ENCODE measurements around the gene RABL6. TPM values are rescaled to one million over a fixed set of nuclear protein-coding genes. Genes with fewer than 3 reads are reported as not detected.
"Not testable (repeated sequence)": the region's sequence is repeated elsewhere in the genome, so short reads cannot be mapped to it uniquely, and the experiment has no call there.

Gene RABL6
- total RNA-seq, 1 donor from 2014 or later, result 71.2 TPM

DNA sequence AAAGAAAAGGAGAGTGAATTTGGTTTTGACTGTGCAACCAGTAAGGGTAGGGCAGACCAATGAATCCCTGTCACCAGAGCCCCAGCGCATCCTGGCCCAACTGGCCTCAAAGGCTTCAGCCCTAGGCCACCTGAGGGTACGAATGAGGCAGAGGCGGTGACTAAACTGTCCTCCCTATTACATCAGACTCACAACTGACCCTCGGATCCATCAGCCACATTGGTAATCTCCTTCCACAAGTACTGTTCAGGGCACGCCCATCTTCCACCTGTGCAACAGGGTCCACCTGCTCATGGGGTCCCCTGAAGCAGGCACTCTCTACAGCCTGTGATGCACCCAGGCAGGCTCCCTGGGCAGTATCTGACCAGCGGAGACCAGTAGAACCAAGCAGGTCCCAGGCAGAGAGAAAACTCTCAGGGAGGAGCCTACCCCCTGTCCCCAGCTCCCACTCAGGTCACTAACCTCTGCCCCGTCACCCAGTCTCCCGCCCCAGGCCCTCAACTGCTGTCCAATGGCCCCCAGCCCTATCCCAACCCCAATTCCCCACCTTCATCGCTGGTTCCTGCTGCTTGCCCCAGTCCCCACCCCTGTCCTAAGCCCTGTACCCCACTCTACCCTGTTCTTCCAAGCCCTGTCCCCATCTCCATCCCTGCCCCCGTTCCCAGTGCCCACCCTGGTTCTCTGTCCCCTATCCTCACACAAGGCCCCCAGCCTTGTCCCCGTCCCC, 57.5 kb downstream of the RABL6 start:
- DNase-seq (ENCODE audit: low spot score), result no peak
- Mint-ChIP-seq H3K27ac (no peak overlapping the region), H3K9me3 (peaks cover 16% of the 10 kb centered on the region), H3K4me3 (peak overlapping the region; percentile 85), H3K27me3 (ENCODE audit: insufficient read depth, low read depth) (peaks cover 3% of the 10 kb centered on the region), H3K36me3 (peaks cover 25% of the 10 kb centered on the region), H3K4me1 (peaks cover 7% of the 10 kb centered on the region)
- Histone ChIP-seq H3F3A (ENCODE audit: low read depth) (peaks cover 4% of the 10 kb centered on the region), H3K27me3 (no peaks in the 10 kb centered on the region), H3K9me3 (ENCODE audit: low read depth) (peaks cover 7% of the 10 kb centered on the region), H2AFZ (replicated peaks) (no peak overlapping the region), H3K27ac (no peak overlapping the region), H3K79me2 (ENCODE audit: low read depth) (peaks cover 36% of the 10 kb centered on the region), H3K4me2 (peak overlapping the region; percentile 98), H3K36me3 (no peaks in the 10 kb centered on the region), H4K20me1 (ENCODE audit: low read depth) (peaks cover 35% of the 10 kb centered on the region), H3K4me3 (peak overlapping the region; percentile 89), H3K4me1 (peaks cover 10% of the 10 kb centered on the region), H3K9ac (peak overlapping the region; percentile 93)
- no peak for TF ChIP-seq EZH2 (IDR thresholded peaks at IDR 0.05)
- TF ChIP-seq, protein P1, sequence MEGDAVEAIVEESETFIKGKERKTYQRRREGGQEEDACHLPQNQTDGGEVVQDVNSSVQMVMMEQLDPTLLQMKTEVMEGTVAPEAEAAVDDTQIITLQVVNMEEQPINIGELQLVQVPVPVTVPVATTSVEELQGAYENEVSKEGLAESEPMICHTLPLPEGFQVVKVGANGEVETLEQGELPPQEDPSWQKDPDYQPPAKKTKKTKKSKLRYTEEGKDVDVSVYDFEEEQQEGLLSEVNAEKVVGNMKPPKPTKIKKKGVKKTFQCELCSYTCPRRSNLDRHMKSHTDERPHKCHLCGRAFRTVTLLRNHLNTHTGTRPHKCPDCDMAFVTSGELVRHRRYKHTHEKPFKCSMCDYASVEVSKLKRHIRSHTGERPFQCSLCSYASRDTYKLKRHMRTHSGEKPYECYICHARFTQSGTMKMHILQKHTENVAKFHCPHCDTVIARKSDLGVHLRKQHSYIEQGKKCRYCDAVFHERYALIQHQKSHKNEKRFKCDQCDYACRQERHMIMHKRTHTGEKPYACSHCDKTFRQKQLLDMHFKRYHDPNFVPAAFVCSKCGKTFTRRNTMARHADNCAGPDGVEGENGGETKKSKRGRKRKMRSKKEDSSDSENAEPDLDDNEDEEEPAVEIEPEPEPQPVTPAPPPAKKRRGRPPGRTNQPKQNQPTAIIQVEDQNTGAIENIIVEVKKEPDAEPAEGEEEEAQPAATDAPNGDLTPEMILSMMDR (IDR thresholded peaks at IDR 0.05), result no peak

DNA sequence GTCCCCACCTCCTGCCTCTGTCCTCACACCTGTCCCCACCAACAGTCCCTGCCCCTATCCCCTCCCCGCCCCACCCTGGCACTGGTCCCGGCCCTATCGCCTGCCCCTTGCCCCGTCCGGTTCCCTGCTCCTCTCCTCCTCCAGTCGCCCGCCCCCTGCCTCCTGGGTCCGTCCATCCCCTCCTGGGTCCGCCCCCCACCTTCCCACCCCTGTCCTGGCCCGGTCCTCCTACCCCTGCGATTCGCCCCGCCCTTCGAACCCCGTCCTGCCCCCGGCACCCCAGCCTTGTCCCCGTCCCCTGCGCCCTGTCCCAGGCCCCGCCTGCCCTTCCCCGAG, 58.0 kb downstream of the RABL6 start:
- Histone ChIP-seq H2AFZ (replicated peaks) (no peak overlapping the region), H3K9ac (peak overlapping the region; percentile 93), H3F3A (ENCODE audit: low read depth) (peaks cover 4% of the 10 kb centered on the region), H3K36me3 (no peaks in the 10 kb centered on the region), H4K20me1 (ENCODE audit: low read depth) (peaks cover 33% of the 10 kb centered on the region), H3K79me2 (ENCODE audit: low read depth) (peaks cover 36% of the 10 kb centered on the region), H3K4me1 (peaks cover 10% of the 10 kb centered on the region), H3K4me2 (peak overlapping the region; percentile 98), H3K9me3 (ENCODE audit: low read depth) (peaks cover 7% of the 10 kb centered on the region), H3K27ac (no peak overlapping the region), H3K4me3 (peak overlapping the region; percentile 89), H3K27me3 (no peaks in the 10 kb centered on the region)
- peaks cover 19% of the 10 kb centered on the region for H3K9me3 Mint-ChIP-seq
- DNase-seq (ENCODE audit: low spot score), result no peak
- H3K36me3 Mint-ChIP-seq, result peaks cover 25% of the 10 kb centered on the region
- H3K27me3 Mint-ChIP-seq (ENCODE audit: insufficient read depth, low read depth), result peaks cover 5% of the 10 kb centered on the region
- TF ChIP-seq EZH2phosphoT487 (IDR thresholded peaks at IDR 0.05) (no peak), EZH2 (IDR thresholded peaks at IDR 0.05) (no peak)
- TF ChIP-seq, protein P1 (IDR thresholded peaks at IDR 0.05), result no peak
- H3K27ac Mint-ChIP-seq, result no peak overlapping the region
- H3K4me1 Mint-ChIP-seq, result peaks cover 7% of the 10 kb centered on the region
- H3K4me3 Mint-ChIP-seq, result peak overlapping the region; percentile 85

DNA sequence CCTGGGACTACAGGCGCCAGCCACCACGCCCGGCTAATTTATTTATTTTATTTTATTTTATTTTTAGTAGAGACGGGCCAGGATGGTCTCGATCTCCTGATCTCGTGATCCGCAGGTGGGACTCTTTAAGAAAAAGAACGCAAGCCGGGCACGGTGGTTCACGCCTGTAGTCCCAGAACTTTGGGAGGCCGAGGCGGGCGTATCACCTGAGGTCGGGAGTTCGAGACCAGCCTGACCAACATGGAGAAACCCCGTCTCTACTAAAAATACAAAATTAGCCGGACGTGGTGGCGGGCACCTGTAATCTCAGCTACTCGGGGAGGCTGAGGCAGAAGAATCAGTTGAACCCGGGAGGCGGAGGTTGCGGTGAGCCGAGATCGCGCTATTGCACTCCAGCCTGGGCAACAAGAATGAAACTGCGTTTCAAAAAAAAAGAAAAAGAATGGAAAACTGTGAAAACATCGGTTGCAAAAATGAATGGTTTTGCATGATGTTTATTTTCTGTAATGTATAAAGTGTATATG, 59.2 kb downstream of the RABL6 start:
- H3K79me2 ChIP-seq (ENCODE audit: low read depth), result peaks cover 36% of the 10 kb centered on the region
- H3K4me3 ChIP-seq, result peak overlapping the region; percentile 89
- not testable (repeated sequence) for H3K36me3 ChIP-seq; H3K27me3 ChIP-seq; H3K27me3 Mint-ChIP-seq (ENCODE audit: insufficient read depth, low read depth); DNase-seq (ENCODE audit: low spot score); H3F3A ChIP-seq (ENCODE audit: low read depth); H3K4me1 Mint-ChIP-seq; H3K4me1 ChIP-seq; H3K27ac ChIP-seq; H3K9me3 ChIP-seq (ENCODE audit: low read depth); H2AFZ ChIP-seq (replicated peaks); H3K27ac Mint-ChIP-seq
- peak overlapping the region; percentile 55 for H3K9ac ChIP-seq
- peak overlapping the region; percentile 79 for H3K4me2 ChIP-seq
- peaks cover 30% of the 10 kb centered on the region for H4K20me1 ChIP-seq (ENCODE audit: low read depth)
- Mint-ChIP-seq H3K9me3 (peaks cover 29% of the 10 kb centered on the region), H3K4me3 (peak overlapping the region; percentile 82), H3K36me3 (peaks cover 24% of the 10 kb centered on the region)

DNA sequence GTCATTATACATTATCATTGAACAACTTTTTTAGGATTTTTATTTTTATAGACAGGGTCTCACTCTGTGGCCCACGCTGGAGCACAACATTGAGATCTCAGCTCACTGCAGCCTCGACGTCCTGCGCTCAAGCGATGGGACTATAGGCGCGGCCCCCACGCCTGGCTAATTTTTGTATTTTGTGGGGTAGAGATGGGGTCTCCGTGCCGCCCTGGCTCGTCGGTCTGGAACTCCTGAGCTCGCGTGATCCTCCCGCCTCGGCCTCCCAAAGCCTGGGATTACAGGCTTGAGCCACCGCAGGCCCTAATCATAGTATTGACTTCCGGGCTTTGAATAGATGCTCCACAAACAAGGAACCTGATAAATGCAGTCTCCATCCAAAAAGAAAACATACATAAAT, 59.7 kb downstream of the RABL6 start:
- peaks cover 7% of the 10 kb centered on the region for H3K9me3 ChIP-seq (ENCODE audit: low read depth)
- no peak overlapping the region for H3K4me2 ChIP-seq
- Mint-ChIP-seq H3K9me3 (peaks cover 33% of the 10 kb centered on the region), H3K27ac (no peak overlapping the region), H3K4me3 (peak overlapping the region; percentile 82), H3K27me3 (ENCODE audit: insufficient read depth, low read depth) (peaks cover 3% of the 10 kb centered on the region), H3K4me1 (peaks cover 7% of the 10 kb centered on the region), H3K36me3 (peaks cover 21% of the 10 kb centered on the region)
- H3K4me3 ChIP-seq, result no peak overlapping the region
- H3K79me2 ChIP-seq (ENCODE audit: low read depth), result peaks cover 36% of the 10 kb centered on the region
- H3K27ac ChIP-seq, result no peak overlapping the region
- no peak overlapping the region for H2AFZ ChIP-seq (replicated peaks)
- peaks cover 4% of the 10 kb centered on the region for H3F3A ChIP-seq (ENCODE audit: low read depth)
- H3K36me3 ChIP-seq, result no peaks in the 10 kb centered on the region
- no peak for DNase-seq (ENCODE audit: low spot score)
- peaks cover 30% of the 10 kb centered on the region for H4K20me1 ChIP-seq (ENCODE audit: low read depth)
- H3K27me3 ChIP-seq, result no peaks in the 10 kb centered on the region
- peaks cover 10% of the 10 kb centered on the region for H3K4me1 ChIP-seq
- no peak overlapping the region for H3K9ac ChIP-seq
- TF ChIP-seq EZH2 (IDR thresholded peaks at IDR 0.05) (no peak), EZH2phosphoT487 (IDR thresholded peaks at IDR 0.05) (no peak)
- TF ChIP-seq, protein P1 (IDR thresholded peaks at IDR 0.05), result no peak

All from neural progenitor cell (in vitro differentiated cells).